Activated T-cell treated with anti-CD3 and anti-CD28 coated beads, Interleukin-2, amount 50 U/mL, for 72 hours (primary cell): ENCODE results near the gene PREX1. TPM values are rescaled to one million over a fixed set of nuclear protein-coding genes. Genes with fewer than 3 reads are reported as not detected.

Experiments
- ATAC-seq, 2 donors: fragments of 150-1000 bp; cut with Tn5 transposase; replicated peaks in 1 of 2; 2 replicates each; pipeline ENCODE4 v1.10.0; 2021; ENCODE audit warnings: moderate library complexity in 2 of 2, mild to moderate bottlenecking in 1 of 2
- DNase-seq, 2 donors: peaks; one replicate each; pipeline ENCODE4 v3.0.0; 2021 to 2022; ENCODE audit warnings: mixed read lengths in 1 of 2
- H3K27ac Mint-ChIP-seq: one replicate; pipeline ENCODE4 v1.8.0; 2022; ENCODE audit warnings: mild to moderate bottlenecking, moderate library complexity, mixed read lengths
- H3K27me3 Mint-ChIP-seq: one replicate; pipeline ENCODE4 v1.8.0; 2022; ENCODE audit warnings: low read depth, mixed read lengths
- H3K36me3 Mint-ChIP-seq, 2 donors: one replicate each; pipeline ENCODE4 v1.8.0; 2022; ENCODE audit warnings: mixed read lengths in 2 of 2, mild to moderate bottlenecking in 1 of 2; ENCODE audit not compliant: insufficient read depth in 2 of 2
- H3K4me1 Mint-ChIP-seq: one replicate; pipeline ENCODE4 v1.8.0; 2022; ENCODE audit warnings: low read depth, mixed read lengths
- H3K4me3 Mint-ChIP-seq, 2 donors: one replicate each; pipeline ENCODE4 v1.8.0; 2022; ENCODE audit warnings: mild to moderate bottlenecking in 2 of 2, mixed read lengths in 2 of 2, moderate library complexity in 2 of 2
- H3K9me3 Mint-ChIP-seq, 2 donors: one replicate each; pipeline ENCODE4 v1.8.0; 2022; ENCODE audit warnings: mixed read lengths in 2 of 2
- total RNA-seq, 2 donors: library from RNA; stranded (reverse); gene quantifications; one replicate each; pipeline ENCODE4 v1.2.3, GENCODE V29; 2022

The PREX1 gene
- total RNA-seq, 2 donors from 2014 or later, result 85.6 to 112 TPM

GRCh38 chr20:48613926-48614325 lies 213.9 kb downstream of the PREX1 start:
- no peaks in the 10 kb centered on the region for H3K36me3 Mint-ChIP-seq
- H3K27ac Mint-ChIP-seq, result no peak overlapping the region
- no peak overlapping the region for H3K4me3 Mint-ChIP-seq
- ATAC-seq, result no peak
- H3K27me3 Mint-ChIP-seq, result peaks cover 7% of the 10 kb centered on the region
- DNase-seq, result no peak
- peaks cover 15% of the 10 kb centered on the region for H3K4me1 Mint-ChIP-seq
- H3K9me3 Mint-ChIP-seq, result no peaks in the 10 kb centered on the region

- Mint-ChIP-seq H3K27me3 (peaks cover 9% of the 10 kb centered on the region), H3K36me3 (no peaks in the 10 kb centered on the region), H3K4me1 (peaks cover 16% of the 10 kb centered on the region), H3K27ac (no peak overlapping the region), H3K9me3 (no peaks in the 10 kb centered on the region), H3K4me3 (no peak overlapping the region)
- DNase-seq, result no peak
- no peak for ATAC-seq
These were observed 215.5 kb downstream of the PREX1 start for GRCh38 chr20:48612335-48612734.

GRCh38 chr20:48610996-48611395 lies 216.8 kb downstream of the PREX1 start:
- H3K4me1 Mint-ChIP-seq, result peaks cover 16% of the 10 kb centered on the region

GRCh38 chr20:48609491-48609978 lies 218.3 kb downstream of the PREX1 start:
- peaks cover 16% of the 10 kb centered on the region for H3K4me1 Mint-ChIP-seq
- H3K9me3 Mint-ChIP-seq, result no peaks in the 10 kb centered on the region
- no peak for DNase-seq
- H3K27ac Mint-ChIP-seq, result no peak overlapping the region
- no peaks in the 10 kb centered on the region for H3K36me3 Mint-ChIP-seq
- ATAC-seq, result peak; percentile 85 to 97
- H3K4me3 Mint-ChIP-seq, result no peak overlapping the region
- peaks cover 9% of the 10 kb centered on the region for H3K27me3 Mint-ChIP-seq

More at GRCh38 chr20:48610996-48611395, 216.8 kb downstream of the PREX1 start:
- ATAC-seq (no peak), DNase-seq (no peak)
- no peaks in the 10 kb centered on the region for H3K36me3 Mint-ChIP-seq
- H3K27ac Mint-ChIP-seq, result no peak overlapping the region
- H3K9me3 Mint-ChIP-seq, result no peaks in the 10 kb centered on the region
- no peak overlapping the region for H3K4me3 Mint-ChIP-seq
- H3K27me3 Mint-ChIP-seq, result peaks cover 9% of the 10 kb centered on the region

GRCh38 chr20:48608756-48609155 lies 219.0 kb downstream of the PREX1 start:
- ATAC-seq (no peak), DNase-seq (no peak)
- Mint-ChIP-seq H3K27me3 (peaks cover 9% of the 10 kb centered on the region), H3K4me1 (peaks cover 16% of the 10 kb centered on the region), H3K4me3 (no peak overlapping the region), H3K9me3 (no peaks in the 10 kb centered on the region), H3K27ac (no peak overlapping the region), H3K36me3 (no peaks in the 10 kb centered on the region)

GRCh38 chr20:48607544-48607865 lies 220.3 kb downstream of the PREX1 start:
- H3K4me3 Mint-ChIP-seq, result no peak overlapping the region

GRCh38 chr20:48606841-48607543 lies 220.8 kb downstream of the PREX1 start:
- Mint-ChIP-seq H3K4me1 (peaks cover 16% of the 10 kb centered on the region), H3K27me3 (peaks cover 9% of the 10 kb centered on the region), H3K27ac (no peak overlapping the region), H3K9me3 (no peaks in the 10 kb centered on the region), H3K4me3 (no peak overlapping the region), H3K36me3 (no peaks in the 10 kb centered on the region)
- no peak for ATAC-seq
- no peak for DNase-seq

More at GRCh38 chr20:48607544-48607865, 220.3 kb downstream of the PREX1 start:
- peaks cover 16% of the 10 kb centered on the region for H3K4me1 Mint-ChIP-seq
- DNase-seq, result no peak
- H3K9me3 Mint-ChIP-seq, result no peaks in the 10 kb centered on the region
- H3K36me3 Mint-ChIP-seq, result no peaks in the 10 kb centered on the region
- ATAC-seq, result no peak
- no peak overlapping the region for H3K27ac Mint-ChIP-seq
- peaks cover 9% of the 10 kb centered on the region for H3K27me3 Mint-ChIP-seq

GRCh38 chr20:48606172-48606840 lies 221.5 kb downstream of the PREX1 start:
- ATAC-seq, result no peak
- H3K4me3 Mint-ChIP-seq, result no peak overlapping the region
- no peak overlapping the region for H3K27ac Mint-ChIP-seq
- H3K27me3 Mint-ChIP-seq, result peaks cover 9% of the 10 kb centered on the region
- H3K36me3 Mint-ChIP-seq, result no peaks in the 10 kb centered on the region
- DNase-seq, result no peak
- H3K9me3 Mint-ChIP-seq, result no peaks in the 10 kb centered on the region
- peaks cover 16% of the 10 kb centered on the region for H3K4me1 Mint-ChIP-seq

- Mint-ChIP-seq H3K9me3 (no peaks in the 10 kb centered on the region), H3K27ac (no peak overlapping the region), H3K4me3 (no peak overlapping the region), H3K36me3 (no peaks in the 10 kb centered on the region), H3K27me3 (peaks cover 9% of the 10 kb centered on the region), H3K4me1 (peaks cover 16% of the 10 kb centered on the region)
- ATAC-seq (no peak), DNase-seq (no peak)
These were observed 222.2 kb downstream of the PREX1 start for GRCh38 chr20:48605364-48606171.

- peaks cover 12% of the 10 kb centered on the region for H3K4me1 Mint-ChIP-seq
- DNase-seq, result no peak
- no peaks in the 10 kb centered on the region for H3K9me3 Mint-ChIP-seq
- no peak for ATAC-seq
- no peak overlapping the region for H3K4me3 Mint-ChIP-seq
- no peaks in the 10 kb centered on the region for H3K36me3 Mint-ChIP-seq
- H3K27me3 Mint-ChIP-seq, result peaks cover 9% of the 10 kb centered on the region
- H3K27ac Mint-ChIP-seq, result no peak overlapping the region
These were observed 222.9 kb downstream of the PREX1 start for GRCh38 chr20:48604936-48605335.

GRCh38 chr20:48604426-48604825 lies 223.4 kb downstream of the PREX1 start:
- Mint-ChIP-seq H3K27ac (no peak overlapping the region), H3K9me3 (no peaks in the 10 kb centered on the region), H3K4me1 (peaks cover 7% of the 10 kb centered on the region), H3K4me3 (no peak overlapping the region), H3K27me3 (peaks cover 7% of the 10 kb centered on the region), H3K36me3 (no peaks in the 10 kb centered on the region)
- no peak for ATAC-seq
- DNase-seq, result no peak

GRCh38 chr20:48603819-48604405 lies 223.9 kb downstream of the PREX1 start:
- Mint-ChIP-seq H3K4me1 (peaks cover 2% of the 10 kb centered on the region), H3K27ac (no peak overlapping the region), H3K9me3 (no peaks in the 10 kb centered on the region), H3K4me3 (no peak overlapping the region), H3K27me3 (peaks cover 2% of the 10 kb centered on the region), H3K36me3 (no peaks in the 10 kb centered on the region)
- no peak for DNase-seq
- no peak for ATAC-seq
